Thyroid gland (tissue), 4 donors: Measurements from ENCODE around the gene SH3BGR.

ENCODE experiments used
- POLR2A ChIP-seq, 2 donors: fragments of 450-650 bp; IDR thresholded peaks; one replicate each; pipeline ENCODE4 v1.6.1; 2017; ENCODE audit warnings: antibody characterized with exemption in 2 of 2, mild to moderate bottlenecking in 2 of 2, moderate library complexity in 1 of 2
- TF ChIP-seq, protein P1 (sequence below), 6 experiments: fragments of 200-600 bp in 3 of 6; fragments of 450-650 bp in 3 of 6; sonication (generic) in 3 of 6; IDR thresholded peaks; one replicate each; pipeline ENCODE4 v1.5.1; 2016 to 2019; ENCODE audit warnings: antibody characterized with exemption in 6 of 6, mild to moderate bottlenecking in 2 of 6, inconsistent platforms in 1 of 6, moderate library complexity in 1 of 6

DNA sequence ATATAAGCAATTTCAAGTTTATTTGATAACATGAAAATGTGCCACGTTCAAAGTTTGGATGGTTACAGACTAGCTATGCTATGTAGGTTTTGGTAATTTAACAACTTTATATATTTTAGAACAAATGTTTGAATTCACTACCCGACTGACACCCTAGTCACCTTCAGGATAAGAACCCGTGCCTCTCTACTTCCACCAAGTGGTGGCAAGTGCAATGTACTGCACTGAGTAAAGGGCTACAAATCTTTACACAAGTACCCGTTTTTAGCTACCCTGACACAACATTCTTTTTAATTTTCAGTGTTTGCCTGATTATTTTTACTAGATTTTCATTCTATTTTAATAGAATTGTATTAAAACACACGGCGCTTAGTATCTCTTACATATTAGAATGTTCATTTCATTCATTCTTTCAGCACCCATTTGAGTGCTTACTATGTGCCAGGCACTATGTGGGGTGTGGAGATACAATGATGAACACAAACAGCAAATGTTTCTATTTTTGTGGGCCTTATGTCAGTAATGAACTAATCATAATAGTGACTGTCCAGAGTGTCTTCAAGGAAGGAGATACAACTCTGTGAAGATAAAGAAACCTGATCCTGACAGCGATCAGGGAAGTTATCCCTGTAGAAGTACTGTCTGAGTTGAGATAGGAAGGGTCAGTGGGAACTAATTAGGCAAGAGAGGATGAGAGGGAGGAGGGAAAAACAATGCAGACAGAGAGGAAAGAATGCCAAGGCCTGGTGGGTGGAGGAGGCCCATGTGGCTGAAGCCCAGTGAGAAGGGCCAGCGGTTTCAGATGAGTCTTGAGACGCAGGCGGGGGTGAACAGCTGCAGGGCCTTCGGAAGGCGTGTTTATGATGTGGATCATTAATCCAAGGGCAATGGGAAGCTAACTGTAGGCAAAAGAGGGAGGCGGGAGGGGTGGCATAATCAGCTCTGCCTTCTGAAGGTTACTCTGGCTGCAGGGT lies 10.0 kb upstream of the SH3BGR start:
- TF ChIP-seq, protein P1, sequence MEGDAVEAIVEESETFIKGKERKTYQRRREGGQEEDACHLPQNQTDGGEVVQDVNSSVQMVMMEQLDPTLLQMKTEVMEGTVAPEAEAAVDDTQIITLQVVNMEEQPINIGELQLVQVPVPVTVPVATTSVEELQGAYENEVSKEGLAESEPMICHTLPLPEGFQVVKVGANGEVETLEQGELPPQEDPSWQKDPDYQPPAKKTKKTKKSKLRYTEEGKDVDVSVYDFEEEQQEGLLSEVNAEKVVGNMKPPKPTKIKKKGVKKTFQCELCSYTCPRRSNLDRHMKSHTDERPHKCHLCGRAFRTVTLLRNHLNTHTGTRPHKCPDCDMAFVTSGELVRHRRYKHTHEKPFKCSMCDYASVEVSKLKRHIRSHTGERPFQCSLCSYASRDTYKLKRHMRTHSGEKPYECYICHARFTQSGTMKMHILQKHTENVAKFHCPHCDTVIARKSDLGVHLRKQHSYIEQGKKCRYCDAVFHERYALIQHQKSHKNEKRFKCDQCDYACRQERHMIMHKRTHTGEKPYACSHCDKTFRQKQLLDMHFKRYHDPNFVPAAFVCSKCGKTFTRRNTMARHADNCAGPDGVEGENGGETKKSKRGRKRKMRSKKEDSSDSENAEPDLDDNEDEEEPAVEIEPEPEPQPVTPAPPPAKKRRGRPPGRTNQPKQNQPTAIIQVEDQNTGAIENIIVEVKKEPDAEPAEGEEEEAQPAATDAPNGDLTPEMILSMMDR (IDR thresholded peaks at IDR 0.05) = peak in 5 of 6 experiments; percentile 34 to 64 (median 40)
- no peak for TF ChIP-seq POLR2A (IDR thresholded peaks at IDR 0.05)
